SK-N-SH (cell line): ENCODE data around the gene PLK3. TPM values are rescaled to one million over a fixed set of nuclear protein-coding genes. Genes with fewer than 3 reads are reported as not detected.

Experiments used
- CTCF ChIA-PET: fragments of 300-600, 350-600 bp; formaldehyde crosslinking; extraction: SDS; loops from one replicate; lab custom pipeline; 2021; lab: Yijun Ruan, JAX
- POLR2A ChIA-PET: fragments of 350-600 bp; sonication (Branson Sonifier 250); formaldehyde crosslinking; extraction: SDS; loops from one replicate; lab custom pipeline; 2020; ENCODE audit warnings: antibody characterized with exemption, inconsistent platforms; lab: Yijun Ruan, JAX
- DNase-seq: peaks from one replicate; pipeline ENCODE4 v3.0.0; 2012
- H2AFZ ChIP-seq: fragments of 200-600 bp; sonication (generic); 2 replicates; pipeline ENCODE4 v1.8.1; 2016; ENCODE audit warnings: antibody characterized with exemption, mild to moderate bottlenecking, low read depth
- H3F3A ChIP-seq: fragments of 200-600 bp; sonication (generic); replicated peaks from 2 replicates; pipeline ENCODE3; 2016; ENCODE audit warnings: antibody characterized with exemption, mild to moderate bottlenecking; ENCODE audit not compliant: insufficient read depth
- H3K27ac ChIP-seq, 2 experiments: fragments of 200-500 bp in 1 of 2; fragments of 200-600 bp in 1 of 2; sonication (Bioruptor generic) in 1 of 2; sonication (generic), shearing (Covaris generic) in 1 of 2; 2 replicates each; pipeline versions ENCODE4 v1.5.1 to v1.6.1; 2014 to 2016; ENCODE audit warnings: low read depth in 2 of 2, inconsistent platforms in 1 of 2, low read length in 1 of 2, mild to moderate bottlenecking in 1 of 2, mixed read lengths in 1 of 2
- H3K27me3 ChIP-seq: fragments of 200-600 bp; sonication (generic), shearing (Covaris generic); 2 replicates; pipeline ENCODE4 v1.6.1; 2016; ENCODE audit warnings: mixed run types; ENCODE audit not compliant: insufficient read depth
- H3K36me3 ChIP-seq, 2 experiments: fragments of 200-500 bp in 1 of 2; fragments of 200-600 bp in 1 of 2; sonication (Bioruptor generic) in 1 of 2; sonication (generic) in 1 of 2; replicated peaks in 1 of 2; 2 replicates each; pipeline versions ENCODE3 to v1.5.1; 2014 to 2016; ENCODE audit warnings: low read length in 1 of 2, mild to moderate bottlenecking in 1 of 2; ENCODE audit not compliant: insufficient read depth in 2 of 2, control insufficient read depth in 1 of 2
- H3K4me1 ChIP-seq, 2 experiments: fragments of 200-500 bp in 1 of 2; fragments of 200-600 bp in 1 of 2; sonication (Bioruptor generic) in 1 of 2; sonication (generic), shearing (Covaris generic) in 1 of 2; 2 replicates each; pipeline versions ENCODE4 v1.5.1 to v1.6.1; 2014 to 2016; ENCODE audit warnings: low read depth in 1 of 2, low read length in 1 of 2, mixed run types in 1 of 2; ENCODE audit not compliant: insufficient read depth in 2 of 2, control insufficient read depth in 1 of 2
- H3K4me2 ChIP-seq: fragments of 200-600 bp; sonication (generic), shearing (Covaris generic); 2 replicates; pipeline ENCODE4 v1.6.1; 2017; ENCODE audit warnings: mixed run types
- H3K4me3 ChIP-seq, 2 experiments: fragments of 200-500 bp in 1 of 2; fragments of 200-600 bp in 1 of 2; sonication (Bioruptor generic) in 1 of 2; sonication (generic), shearing (Covaris generic) in 1 of 2; 2 replicates each; pipeline versions ENCODE4 v1.5.1 to v1.8.1; 2014 to 2016; ENCODE audit warnings: low read depth in 2 of 2, inconsistent platforms in 1 of 2, low read length in 1 of 2, mild to moderate bottlenecking in 1 of 2, mixed read lengths in 1 of 2, moderate library complexity in 1 of 2
- H3K79me2 ChIP-seq: fragments of 200-600 bp; sonication (generic); 2 replicates; pipeline ENCODE4 v1.8.1; 2017; ENCODE audit warnings: mild to moderate bottlenecking; ENCODE audit not compliant: insufficient read depth
- H3K9ac ChIP-seq: fragments of 200-600 bp; sonication (generic); 2 replicates; pipeline ENCODE4 v1.6.1; 2017; ENCODE audit warnings: mixed run types
- H3K9me2 ChIP-seq: fragments of 200-600 bp; sonication (generic); 2 replicates; pipeline ENCODE4 v1.6.1; 2017; ENCODE audit warnings: mixed run types
- H3K9me3 ChIP-seq: fragments of 200-600 bp; sonication (generic); 2 replicates; pipeline ENCODE4 v1.6.1; 2017; ENCODE audit warnings: mixed run types, mild to moderate bottlenecking, moderate library complexity
- H4K20me1 ChIP-seq: fragments of 200-600 bp; sonication (generic); 2 replicates; pipeline ENCODE4 v1.6.1; 2017; ENCODE audit warnings: mild to moderate bottlenecking, mixed run types; ENCODE audit not compliant: insufficient read depth
- EP300 ChIP-seq, 2 experiments: IDR thresholded peaks; 2 replicates each; pipeline versions ENCODE4 v1.4.0 to v1.6.1; 2012; ENCODE audit warnings: borderline replicate concordance in 1 of 2, low read depth in 1 of 2, low read length in 1 of 2
- EZH2phosphoT487 ChIP-seq: fragments of 200-600 bp; sonication (generic); IDR thresholded peaks from 2 replicates; pipeline ENCODE4 v1.6.1; 2017; ENCODE audit warnings: low read depth, mixed run types, mild to moderate bottlenecking, antibody characterized with exemption, moderate library complexity, borderline replicate concordance
- FOXJ3 ChIP-seq: sonication (generic); formaldehyde crosslinking; IDR thresholded peaks from 2 replicates; pipeline ENCODE4 v1.5.1; 2020; ENCODE audit warnings: mild to moderate bottlenecking, missing genetic modification reagents
- GABPA ChIP-seq: IDR thresholded peaks from 2 replicates; pipeline ENCODE4 v1.4.0; 2012; ENCODE audit warnings: low read depth, mild to moderate bottlenecking
- IRF3 ChIP-seq: fragments of 150-350 bp; IDR thresholded peaks from 2 replicates; pipeline ENCODE4 v1.6.1; 2016; ENCODE audit warnings: mild to moderate bottlenecking, low read depth, low read length
- JUND ChIP-seq: IDR thresholded peaks from 2 replicates; pipeline ENCODE4 v1.4.0; 2012
- NRF1 ChIP-seq: IDR thresholded peaks from 2 replicates; pipeline ENCODE4 v1.6.1; 2012; ENCODE audit warnings: low read depth, mild to moderate bottlenecking, low read length
- PBX3 ChIP-seq: IDR thresholded peaks from 2 replicates; pipeline ENCODE4; 2012
- RCOR1 ChIP-seq: fragments of 150-350 bp; IDR thresholded peaks from 2 replicates; pipeline ENCODE4 v1.6.1; 2017; ENCODE audit warnings: antibody characterized with exemption, low read length
- RXRA ChIP-seq: IDR thresholded peaks from 2 replicates; pipeline ENCODE4 v1.4.0; 2012; ENCODE audit warnings: low read depth, mild to moderate bottlenecking, borderline replicate concordance
- SMC3 ChIP-seq: IDR thresholded peaks from 2 replicates; pipeline ENCODE4 v1.6.1; 2012; ENCODE audit warnings: low read depth, low read length, improper control_type of control experiment
- TAF1 ChIP-seq: IDR thresholded peaks from 2 replicates; pipeline ENCODE4 v1.6.1; 2012; ENCODE audit warnings: low read depth, mild to moderate bottlenecking, low read length, moderate library complexity, borderline replicate concordance
- TCF12 ChIP-seq: IDR thresholded peaks from 2 replicates; pipeline ENCODE4 v1.4.0; 2012
- TEAD4 ChIP-seq: IDR thresholded peaks from 2 replicates; pipeline ENCODE4 v1.4.0; 2012; ENCODE audit warnings: mild to moderate bottlenecking, borderline replicate concordance; ENCODE audit not compliant: insufficient read depth
- USF2 ChIP-seq: fragments of 150-350 bp; IDR thresholded peaks from 2 replicates; pipeline ENCODE4 v1.6.1; 2017; ENCODE audit warnings: antibody characterized with exemption, low read length, low read depth, borderline replicate concordance
- ZBTB33 ChIP-seq: IDR thresholded peaks from 2 replicates; pipeline ENCODE4 v1.4.0; 2012; ENCODE audit warnings: low read depth, borderline replicate concordance
- WGBS: methylation state at CpG from one replicate; pipeline ENCODE4 v1.1.6; 2017; ENCODE audit warnings: low lambda C conversion rate; 5-methylcytosine and 5-hydroxymethylcytosine counted together
- polyA plus RNA-seq, 3 experiments: library from polyadenylated mRNA; depleted of rRNA; stranded (reverse); fragments of >200 nt; gene quantifications; 2 replicates each; pipeline ENCODE4 v1.2.3, GENCODE V29; 2012

Gene PLK3
- polyA plus RNA-seq, 1 of the 3 experiments (the other 2 are of a cell fraction) = 82.8 TPM

- TF ChIP-seq IRF3 (no peak), TEAD4 (no peak), RXRA (no peak), GABPA (no peak), EP300 (IDR thresholded peaks at IDR 0.05; ENCODE audit: borderline replicate concordance in 1 of 2, low read depth in 1 of 2, low read length in 1 of 2) (no peak)
Measured at GRCh38 chr1:44827197-44828002, 27.2 kb downstream of the PLK3 start (continued).

- WGBS = 94% methylated on average over 8 of the region's 21 CpGs
- no peak overlapping the region for H2AFZ ChIP-seq
- H3K4me1 ChIP-seq = no peaks in the 10 kb centered on the region; a peak in 1 of 4 replicates
- DNase-seq = no peak
- CTCF ChIA-PET = interaction anchor here (1.6 to 2.0 kb wide), 2 partner anchors 12 to 187 kb away, joined by 3 to 5 read pairs; no protein-coding TSS in a partner anchor
- no peaks in the 10 kb centered on the region for H3K27me3 ChIP-seq
- H4K20me1 ChIP-seq = no peaks in the 10 kb centered on the region
- H3F3A ChIP-seq = no peaks in the 10 kb centered on the region
- no peaks in the 10 kb centered on the region for H3K79me2 ChIP-seq
- H3K9ac ChIP-seq = no peak overlapping the region
- H3K4me2 ChIP-seq = no peak overlapping the region
- H3K4me3 ChIP-seq = no peak overlapping the region
- POLR2A ChIA-PET = interaction anchor here (0.9 to 1.4 kb wide), 2 partner anchors 15 to 53 kb away, joined by 3 to 4 read pairs; partner anchors contain the start of genes PTCH2 and RPS8
- H3K27ac ChIP-seq = no peak overlapping the region
- no peaks in the 10 kb centered on the region for H3K9me2 ChIP-seq
- no peaks in the 10 kb centered on the region for H3K36me3 ChIP-seq
- no peak for TF ChIP-seq TCF12
- TF ChIP-seq SMC3 = no peak
- no peak for TF ChIP-seq USF2
- TF ChIP-seq TAF1 = no peak
- no peak for TF ChIP-seq JUND
- no peak for TF ChIP-seq TEAD4
- TF ChIP-seq EZH2phosphoT487 = no peak
- no peak for TF ChIP-seq RCOR1
- no peak for TF ChIP-seq PBX3
- TF ChIP-seq FOXJ3 (CRISPR knock-in tag) = no peak
- TF ChIP-seq ZBTB33 = no peak
- TF ChIP-seq NRF1 = no peak
- TF ChIP-seq, all 33 proteins: peak for 0
- H3K9me3 ChIP-seq = no peaks in the 10 kb centered on the region
Measured at GRCh38 chr1:44828003-44828651, 27.9 kb downstream of the PLK3 start.
